Thoracic aorta endothelial cell (primary cell): Measurements from ENCODE around the gene KDM5D. TPM values are rescaled to one million over a fixed set of nuclear protein-coding genes. Genes with fewer than 3 reads are reported as not detected.

Source experiments
- total RNA-seq: library from RNA; depleted of rRNA; stranded (reverse); fragments of >200 nt; gene quantifications from 2 replicates; pipeline ENCODE4 v1.2.3, GENCODE V29; 2012

Gene KDM5D
- 32.0 TPM in 1 of 2 replicates, not detected in the other for total RNA-seq

DNA sequence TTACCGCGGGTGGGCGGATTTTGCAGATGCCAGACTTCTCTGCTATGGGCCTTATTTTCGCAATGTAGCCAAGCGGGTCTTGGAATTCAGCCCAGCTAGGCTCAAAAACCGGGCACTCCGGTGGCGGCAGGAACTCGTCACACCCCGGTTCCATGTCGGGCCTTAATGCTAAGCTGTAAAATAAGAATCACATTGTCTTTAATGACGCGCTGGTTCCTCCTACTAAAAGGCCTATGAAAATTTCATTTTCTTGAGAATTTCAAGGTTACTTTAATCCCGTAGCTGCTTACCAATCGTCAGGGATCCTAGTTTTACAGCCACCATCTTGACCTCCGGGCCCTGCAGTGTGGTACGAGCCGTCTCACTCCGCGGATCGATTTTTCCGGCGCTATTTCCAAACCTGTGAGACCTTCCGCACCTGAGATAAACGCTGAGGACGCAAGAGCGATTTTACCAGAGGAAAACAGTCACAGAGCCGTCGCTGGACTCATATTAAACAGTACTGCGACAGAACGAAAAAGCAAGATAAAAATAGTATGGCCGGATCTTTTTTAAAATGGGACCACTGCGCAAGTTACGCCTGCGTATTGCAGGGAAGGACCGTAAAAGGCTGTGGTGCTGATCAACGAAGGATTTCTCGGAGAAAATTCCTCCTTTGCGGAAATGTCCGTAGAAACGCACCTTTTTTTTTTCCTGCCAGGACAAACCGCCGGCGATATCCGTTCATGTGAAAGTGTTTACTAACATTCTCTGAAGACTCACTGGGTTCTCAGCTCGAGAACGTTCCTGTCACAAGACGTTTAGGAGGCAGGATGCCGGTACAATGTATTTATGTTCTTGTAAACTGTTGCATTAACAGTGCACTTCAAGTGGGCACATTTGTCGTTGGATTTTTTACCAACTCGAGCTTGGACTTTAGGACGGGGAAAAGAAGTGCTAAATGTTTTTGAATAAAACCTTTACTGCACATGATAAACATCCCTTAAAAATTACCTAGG is at the start of gene KDM5D:
TSS of gene KDM5D (minus strand) at position 346 of the 998 bp plus-strand sequence. CDS start at position 154, 192 bp downstream.

